ENCODE measurements around the gene IBA57.
"Not testable (repeated sequence)": the region's sequence is repeated elsewhere in the genome, so short reads cannot be mapped to it uniquely, and the experiment has no call there.

IBA57 gene

DNA sequence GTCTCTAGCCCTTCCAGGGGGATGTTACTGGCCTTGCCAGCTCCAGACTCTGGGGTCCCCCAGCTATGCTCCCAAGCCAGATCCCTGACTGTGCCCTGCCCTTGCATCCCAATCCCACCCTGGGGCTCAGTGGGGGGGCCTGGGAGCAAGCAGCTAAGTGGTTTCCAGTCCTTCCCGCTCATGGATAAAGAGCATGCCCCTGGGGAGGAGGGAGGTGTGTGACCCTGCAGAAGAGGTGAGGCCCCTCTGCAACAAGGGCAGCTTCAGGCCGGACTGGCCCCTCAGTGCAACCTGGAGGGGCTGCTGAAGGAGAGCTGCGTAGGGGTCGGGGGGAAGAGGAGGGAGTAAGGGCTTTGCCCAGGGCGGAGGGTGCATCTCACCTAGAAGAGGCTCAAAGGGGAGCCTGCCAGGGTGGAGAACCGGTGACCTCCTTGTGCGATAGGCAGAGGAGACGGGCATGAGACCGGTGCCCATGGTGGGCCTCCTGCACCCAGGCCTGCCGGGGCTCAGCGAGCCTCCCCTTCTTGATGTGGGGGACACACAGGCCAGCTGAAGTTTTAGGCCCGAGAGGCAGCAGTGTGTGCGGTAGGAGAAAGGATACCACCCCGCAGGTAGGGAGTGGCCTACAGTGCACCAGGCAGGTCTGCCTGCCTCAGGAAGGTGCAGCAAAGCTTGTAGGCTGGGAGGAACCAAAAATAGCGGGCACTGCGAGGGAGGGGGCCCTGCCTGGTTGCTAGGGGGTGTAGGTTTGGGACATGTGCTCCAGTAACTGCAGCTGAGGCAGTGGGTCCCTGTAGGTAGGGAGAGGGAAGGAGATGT, 45.3 kb downstream of the IBA57 start:
- DNase-seq (ENCODE audit: low read depth in 1 of 2, low spot score in 1 of 2), result no peak

DNA sequence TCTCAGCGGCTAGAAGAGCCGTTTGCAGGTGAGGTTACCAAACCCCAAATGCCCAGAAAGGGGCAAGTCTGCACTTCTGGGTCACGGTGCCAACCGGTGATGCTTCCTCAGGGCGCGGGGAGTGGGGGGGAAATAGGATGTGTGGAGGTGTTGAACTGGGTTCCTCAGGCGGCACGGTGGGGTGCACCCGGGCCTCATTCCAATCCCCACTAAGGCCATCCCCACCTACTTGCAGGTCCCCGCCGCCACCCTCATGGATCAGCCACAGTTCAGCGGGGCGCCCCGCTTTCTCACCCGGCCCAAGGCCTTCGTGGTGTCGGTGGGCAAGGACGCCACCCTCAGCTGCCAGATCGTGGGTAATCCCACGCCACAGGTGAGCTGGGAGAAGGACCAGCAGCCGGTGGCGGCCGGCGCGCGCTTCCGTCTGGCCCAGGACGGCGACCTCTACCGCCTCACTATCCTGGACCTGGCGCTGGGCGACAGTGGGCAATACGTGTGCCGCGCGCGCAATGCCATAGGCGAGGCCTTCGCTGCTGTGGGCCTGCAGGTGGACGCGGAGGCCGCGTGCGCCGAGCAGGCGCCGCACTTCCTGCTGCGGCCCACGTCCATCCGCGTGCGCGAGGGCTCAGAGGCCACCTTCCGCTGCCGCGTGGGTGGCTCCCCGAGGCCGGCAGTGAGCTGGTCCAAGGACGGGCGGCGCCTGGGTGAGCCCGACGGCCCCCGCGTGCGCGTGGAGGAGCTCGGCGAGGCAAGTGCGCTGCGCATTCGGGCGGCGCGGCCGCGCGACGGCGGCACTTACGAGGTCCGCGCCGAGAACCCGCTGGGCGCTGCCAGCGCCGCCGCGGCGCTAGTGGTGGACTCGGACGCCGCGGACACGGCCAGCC, 46.2 kb downstream of the IBA57 start:
- DNase-seq (ENCODE audit: low read depth in 1 of 2, low spot score in 1 of 2), result no peak

DNA sequence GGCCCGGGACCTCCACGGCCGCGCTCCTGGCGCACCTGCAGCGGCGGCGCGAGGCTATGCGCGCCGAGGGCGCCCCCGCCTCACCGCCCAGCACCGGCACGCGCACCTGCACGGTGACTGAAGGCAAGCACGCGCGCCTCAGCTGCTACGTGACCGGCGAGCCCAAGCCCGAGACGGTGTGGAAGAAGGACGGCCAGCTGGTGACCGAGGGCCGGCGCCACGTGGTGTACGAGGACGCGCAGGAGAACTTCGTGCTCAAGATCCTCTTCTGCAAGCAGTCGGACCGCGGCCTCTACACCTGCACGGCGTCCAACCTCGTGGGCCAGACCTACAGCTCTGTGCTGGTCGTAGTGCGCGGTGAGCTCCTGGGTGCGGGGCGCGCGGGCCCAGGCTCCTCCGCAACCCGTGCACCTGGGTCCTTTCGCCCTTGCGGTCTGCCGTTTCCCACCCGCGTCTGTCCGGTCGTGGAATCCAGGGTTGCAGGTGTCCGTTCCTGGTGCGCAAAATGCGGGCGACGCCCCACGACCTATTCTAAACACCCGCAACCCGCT, 46.9 kb downstream of the IBA57 start:
- DNase-seq (ENCODE audit: low read depth in 1 of 2, low spot score in 1 of 2), result no peak

DNA sequence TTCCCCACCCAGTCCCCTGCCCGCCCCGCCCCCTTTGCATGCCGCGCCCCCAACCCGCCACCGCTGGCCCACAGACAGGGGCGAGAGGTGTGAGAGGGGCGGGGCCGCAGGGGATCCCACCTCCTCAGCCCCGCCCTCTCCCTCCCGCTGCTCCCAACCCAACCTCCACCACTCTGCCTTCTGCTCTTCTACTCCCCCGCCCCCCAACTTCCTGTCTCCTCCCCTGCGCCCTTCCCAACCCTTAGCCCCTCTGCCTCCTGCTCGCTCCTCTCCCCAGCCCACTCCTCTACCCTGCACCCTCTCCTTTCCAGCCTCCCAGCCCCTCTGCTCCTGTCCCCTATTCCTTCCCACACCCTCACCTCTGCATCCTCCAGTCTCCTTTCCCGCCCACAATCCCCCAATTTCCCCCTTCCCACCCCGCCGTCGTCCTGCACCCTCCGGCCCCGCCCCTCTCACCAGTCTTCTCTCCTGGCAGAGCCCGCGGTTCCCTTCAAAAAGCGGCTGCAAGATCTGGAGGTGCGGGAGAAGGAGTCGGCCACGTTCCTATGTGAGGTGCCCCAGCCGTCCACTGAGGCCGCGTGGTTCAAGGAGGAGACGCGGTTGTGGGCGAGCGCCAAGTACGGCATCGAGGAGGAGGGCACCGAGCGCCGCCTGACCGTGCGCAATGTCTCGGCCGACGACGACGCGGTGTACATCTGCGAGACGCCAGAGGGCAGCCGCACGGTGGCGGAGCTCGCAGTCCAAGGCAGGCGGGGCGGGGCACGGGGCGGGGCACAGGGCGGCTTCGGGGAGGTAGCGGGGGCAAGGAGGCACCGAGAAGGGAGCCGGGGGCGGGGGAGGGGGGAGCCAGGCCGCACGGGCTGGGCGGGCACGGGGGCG, 47.6 kb downstream of the IBA57 start:
- DNase-seq (ENCODE audit: low read depth in 1 of 2, low spot score in 1 of 2), result peak; percentile 80 to 87

DNA sequence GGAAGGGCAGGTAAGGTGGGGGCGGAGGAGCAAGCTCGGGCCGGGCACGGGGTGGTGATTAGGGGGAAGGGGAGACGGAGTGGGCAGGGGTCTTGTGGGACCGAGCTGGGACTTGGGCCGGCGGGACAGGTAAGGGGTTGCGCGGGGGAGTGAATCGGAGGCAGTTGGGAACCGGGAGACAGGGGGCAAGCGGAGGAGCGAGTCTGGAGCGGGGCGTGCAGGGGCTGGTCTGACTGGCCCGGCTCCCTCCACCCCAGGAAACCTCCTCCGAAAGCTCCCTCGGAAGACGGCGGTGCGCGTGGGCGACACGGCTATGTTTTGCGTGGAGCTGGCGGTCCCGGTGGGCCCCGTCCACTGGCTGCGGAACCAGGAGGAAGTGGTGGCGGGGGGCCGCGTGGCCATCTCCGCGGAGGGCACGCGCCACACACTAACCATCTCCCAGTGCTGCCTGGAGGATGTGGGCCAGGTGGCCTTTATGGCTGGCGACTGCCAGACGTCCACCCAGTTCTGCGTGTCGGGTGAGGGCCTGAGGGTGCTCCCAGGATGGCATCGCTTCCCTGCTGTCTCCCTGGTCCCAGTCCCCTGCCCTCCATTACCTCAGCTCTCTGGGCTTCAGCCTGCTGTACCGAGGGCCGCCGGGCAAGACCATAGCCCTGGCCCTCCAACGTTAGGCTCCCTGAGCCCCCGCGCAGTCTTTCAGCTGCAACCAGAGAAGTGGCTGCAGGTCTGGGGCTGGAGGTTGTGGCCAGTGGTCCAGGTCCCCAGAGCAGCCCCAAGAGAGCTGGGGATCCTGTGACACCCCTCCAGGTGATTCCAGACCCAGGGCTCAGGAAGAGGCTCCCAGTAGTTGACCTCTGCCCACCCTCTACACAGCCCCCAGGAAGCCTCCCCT, 48.6 kb downstream of the IBA57 start:
- DNase-seq (ENCODE audit: low read depth in 1 of 2, low spot score in 1 of 2), result no peak

DNA sequence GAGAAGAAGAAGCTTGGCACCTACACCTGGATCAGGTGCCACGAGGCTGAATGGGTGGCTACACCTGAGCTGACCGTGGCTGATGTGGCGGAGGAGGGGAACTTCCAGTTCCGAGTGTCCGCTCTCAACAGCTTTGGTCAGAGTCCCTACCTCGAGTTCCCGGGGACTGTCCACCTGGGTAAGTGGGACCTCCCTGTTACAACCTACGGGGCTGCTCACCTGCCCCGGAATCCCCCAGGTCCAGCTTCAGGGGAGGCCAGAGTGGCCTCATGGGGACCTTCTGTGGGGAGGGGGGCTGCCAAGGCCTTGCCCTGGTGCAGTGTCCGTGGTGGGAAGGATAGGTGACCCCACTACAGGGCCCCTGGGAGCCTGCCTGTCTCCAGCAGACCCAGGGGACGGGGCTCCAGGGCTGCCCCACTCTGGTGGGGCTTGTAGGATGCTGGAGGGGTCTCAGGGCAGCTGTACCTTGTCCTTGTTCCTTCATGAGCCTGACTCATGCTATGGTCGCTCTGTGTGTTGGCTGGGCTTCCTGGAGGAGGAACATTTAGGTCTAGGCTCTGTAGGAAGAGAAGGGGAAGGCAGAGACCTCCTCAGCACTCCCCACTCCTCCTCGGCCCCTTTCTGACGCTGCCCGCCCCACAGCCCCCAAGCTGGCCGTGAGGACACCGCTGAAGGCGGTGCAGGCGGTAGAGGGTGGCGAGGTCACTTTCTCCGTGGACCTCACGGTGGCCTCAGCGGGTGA, 49.5 kb downstream of the IBA57 start:
- no peak for DNase-seq (ENCODE audit: low read depth in 1 of 2, low spot score in 1 of 2)

DNA sequence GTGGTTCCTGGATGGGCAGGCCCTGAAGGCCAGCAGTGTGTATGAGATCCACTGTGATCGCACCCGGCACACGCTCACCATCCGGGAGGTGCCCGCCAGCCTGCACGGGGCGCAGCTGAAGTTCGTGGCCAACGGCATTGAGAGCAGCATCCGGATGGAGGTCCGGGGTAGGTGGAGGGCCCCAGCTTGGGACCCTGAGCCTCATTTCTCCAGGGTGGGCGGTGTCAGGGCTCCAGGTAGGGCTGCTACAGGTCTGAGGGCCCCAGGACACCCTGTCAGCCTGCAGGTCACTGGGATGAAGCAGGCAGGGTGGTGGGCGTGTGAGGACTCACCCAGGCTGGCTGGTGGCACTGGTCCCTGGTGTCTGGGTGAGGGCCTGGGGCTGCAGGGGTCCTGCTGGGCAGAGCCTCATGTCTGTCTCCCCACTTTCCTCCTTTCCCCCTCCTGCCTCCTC, 50.1 kb downstream of the IBA57 start:
- no peak for DNase-seq (ENCODE audit: low read depth in 1 of 2, low spot score in 1 of 2)

DNA sequence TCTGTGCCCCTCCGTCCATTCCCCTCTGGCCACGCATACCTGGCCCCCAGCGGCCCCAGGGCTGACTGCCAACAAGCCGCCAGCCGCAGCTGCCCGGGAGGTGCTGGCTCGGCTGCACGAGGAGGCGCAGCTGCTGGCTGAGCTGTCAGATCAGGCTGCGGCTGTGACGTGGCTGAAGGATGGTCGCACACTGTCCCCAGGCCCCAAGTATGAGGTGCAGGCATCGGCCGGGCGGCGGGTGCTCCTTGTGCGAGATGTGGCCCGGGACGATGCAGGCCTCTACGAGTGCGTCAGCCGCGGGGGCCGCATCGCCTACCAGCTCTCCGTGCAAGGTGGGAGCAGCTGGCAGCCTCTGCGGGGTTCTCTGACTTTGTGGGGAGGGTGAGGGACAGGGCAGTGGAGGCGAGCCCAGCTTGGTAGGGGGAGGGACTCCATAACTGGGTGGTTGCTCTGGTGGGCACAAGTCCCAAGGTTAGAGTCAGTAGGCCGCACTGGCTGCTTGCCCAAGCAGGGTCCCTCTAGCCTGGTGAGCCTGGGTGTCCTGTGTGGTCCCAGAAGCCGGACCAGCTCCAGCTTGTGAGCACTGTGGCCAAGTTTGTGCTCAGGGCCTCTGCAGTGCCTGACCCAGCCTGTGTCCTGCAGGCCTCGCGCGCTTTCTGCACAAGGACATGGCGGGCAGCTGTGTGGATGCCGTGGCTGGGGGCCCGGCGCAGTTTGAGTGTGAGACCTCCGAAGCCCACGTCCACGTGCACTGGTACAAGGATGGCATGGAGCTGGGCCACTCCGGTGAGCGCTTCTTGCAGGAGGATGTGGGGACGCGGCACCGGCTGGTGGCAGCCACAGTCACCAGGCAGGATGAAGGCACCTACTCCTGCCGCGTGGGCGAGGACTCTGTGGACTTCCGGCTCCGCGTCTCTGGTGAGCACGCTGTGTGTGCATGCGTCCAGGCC, 51.0 kb downstream of the IBA57 start:
- no peak for DNase-seq (ENCODE audit: low read depth in 1 of 2, low spot score in 1 of 2)

DNA sequence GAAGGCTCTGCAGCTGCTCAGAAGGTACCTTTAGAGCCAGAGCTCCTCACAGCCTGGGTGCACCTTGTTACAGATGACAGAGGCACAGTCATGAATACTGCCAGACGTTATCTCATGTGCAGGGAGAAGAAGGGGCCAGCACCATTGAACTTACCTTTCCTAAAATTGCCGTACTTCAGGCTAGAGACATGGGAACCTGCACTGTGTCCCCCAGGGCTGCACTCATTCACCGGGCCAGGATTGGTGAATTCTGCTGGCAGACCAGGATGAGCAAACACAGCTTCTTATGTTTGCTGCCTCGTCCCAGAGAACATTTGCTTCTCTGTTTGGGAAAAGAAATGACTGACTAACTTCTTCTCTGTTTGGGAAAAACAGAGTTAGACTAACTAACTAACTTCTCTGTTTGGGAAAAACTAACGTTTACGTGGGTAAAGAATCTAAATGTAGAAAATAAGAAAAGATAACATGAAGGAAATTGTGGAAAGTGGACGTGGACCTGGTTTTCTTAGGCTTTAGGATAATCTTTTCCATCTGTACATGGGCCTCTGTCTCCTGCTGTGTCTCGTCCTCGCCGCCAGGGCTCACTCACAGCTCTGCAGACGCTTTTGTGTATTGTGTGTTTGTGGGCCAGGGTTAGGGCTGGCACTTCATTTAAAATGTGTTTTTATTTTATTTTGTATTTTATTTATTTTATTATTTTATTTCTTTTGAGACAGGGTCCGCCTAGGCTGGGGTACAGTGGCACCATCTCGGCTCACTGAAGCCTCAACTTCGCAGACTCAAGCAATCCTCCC, 52.1 kb downstream of the IBA57 start:
- DNase-seq (ENCODE audit: low read depth in 1 of 2, low spot score in 1 of 2), result no peak

DNA sequence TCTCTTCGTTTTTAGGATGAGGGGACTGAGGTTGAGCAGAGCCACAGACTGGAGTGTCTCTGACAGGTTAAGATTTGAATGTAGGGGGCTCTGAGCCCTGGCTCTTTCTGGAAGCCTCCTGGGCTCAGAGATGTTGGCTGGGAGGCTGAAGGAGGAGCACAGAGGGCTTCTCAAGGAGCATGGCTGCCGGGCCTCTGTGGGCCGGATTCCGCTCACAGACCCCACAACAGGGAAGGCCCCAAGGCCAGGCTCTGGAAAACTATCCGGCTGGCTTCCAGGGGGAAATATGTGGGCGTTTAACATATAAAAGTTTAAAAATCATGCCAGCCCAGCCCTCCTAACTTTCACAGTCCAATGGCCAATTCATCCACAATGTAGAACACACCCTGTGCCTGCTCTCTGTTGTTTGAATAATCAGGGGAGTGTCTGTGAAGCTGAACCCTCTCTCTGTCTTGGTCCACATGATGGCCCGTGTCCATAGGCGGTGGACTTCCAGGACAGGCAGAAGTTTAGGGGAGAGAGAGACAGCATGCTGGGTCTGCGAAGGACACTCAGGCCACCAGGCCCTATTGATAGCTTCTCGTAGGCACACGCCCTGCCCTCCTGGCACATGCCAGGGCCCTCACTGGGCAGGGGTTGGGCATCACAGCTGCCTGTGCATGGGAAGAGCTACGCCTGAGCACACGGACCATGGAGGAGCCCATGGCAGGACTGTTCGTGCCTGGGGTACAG, 53.1 kb downstream of the IBA57 start:
- DNase-seq (ENCODE audit: low read depth in 1 of 2, low spot score in 1 of 2), result no peak

DNA sequence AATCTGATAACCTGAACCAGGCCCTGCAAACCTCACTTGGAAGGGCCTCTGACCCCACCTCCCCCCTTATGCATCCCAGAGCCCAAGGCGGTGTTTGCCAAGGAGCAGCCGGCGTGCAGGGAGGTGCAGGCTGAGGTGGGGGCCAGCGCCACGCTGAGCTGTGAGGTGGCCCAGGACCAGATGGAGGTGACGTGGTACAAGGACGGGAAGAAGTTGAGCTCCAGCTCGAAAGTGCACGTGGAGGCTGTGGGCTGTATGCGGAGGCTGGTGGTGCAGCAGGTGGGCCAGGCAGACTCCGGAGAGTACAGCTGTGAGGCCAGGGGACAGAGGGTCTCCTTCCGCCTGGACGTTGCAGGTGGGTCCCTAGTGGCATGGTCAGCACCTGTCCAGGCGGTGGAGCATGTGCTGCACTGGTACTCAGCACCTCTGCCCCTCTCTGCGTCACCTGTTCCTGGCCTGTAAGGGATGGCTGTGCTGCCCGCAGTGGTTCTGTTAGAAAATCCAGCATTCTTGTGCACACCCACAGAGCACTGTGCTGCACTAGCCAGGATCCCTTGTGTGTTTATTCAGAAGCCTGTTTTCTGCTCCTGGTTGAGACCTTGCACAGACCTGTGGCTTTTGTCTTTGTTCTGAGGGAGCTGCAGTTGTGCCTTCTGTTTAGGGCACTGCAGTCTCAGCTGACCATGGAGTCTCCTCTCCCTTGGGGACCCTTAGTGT, 53.8 kb downstream of the IBA57 start:
- no peak for DNase-seq (ENCODE audit: low read depth in 1 of 2, low spot score in 1 of 2)

DNA sequence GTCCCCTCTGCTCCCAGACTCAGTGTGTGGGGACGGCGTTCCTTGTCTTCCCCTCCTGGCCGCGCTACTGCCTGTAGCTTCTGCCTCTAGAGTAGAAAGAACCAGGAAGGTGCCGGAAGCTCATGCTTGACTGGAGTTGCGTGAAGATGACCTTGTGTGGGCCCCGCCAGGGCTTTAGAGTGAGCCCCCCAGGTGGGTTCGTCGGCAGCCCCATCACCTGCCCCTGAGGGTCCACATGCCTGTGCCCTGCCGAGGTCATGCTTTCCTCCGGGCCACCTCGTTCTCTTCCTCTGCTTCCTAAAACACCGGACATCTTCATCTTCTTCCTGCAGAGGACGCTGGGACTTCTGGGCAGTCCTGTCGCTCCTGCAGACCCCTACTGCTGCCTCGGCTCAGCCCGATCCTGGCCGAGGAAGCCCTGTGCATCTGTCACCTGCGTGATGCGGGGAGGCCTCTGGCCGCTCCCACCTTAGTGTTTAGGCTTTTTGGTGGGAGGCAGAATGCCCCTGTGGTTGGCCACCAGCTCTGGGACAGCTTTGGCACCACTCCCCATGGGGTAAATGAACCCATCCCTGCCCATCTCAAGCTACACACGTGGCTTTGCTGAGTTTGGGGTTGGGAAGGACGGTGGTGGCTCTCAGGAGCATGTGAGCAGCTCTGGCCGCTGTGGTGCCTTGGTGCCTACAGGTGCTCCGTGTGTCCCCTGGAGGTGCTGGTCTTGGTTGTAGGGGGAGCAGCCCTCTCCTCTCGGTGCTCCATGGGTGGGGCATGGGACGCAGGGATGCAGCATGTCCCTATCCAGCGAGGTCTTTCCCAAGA, 54.6 kb downstream of the IBA57 start:
- no peak for DNase-seq (ENCODE audit: low read depth in 1 of 2, low spot score in 1 of 2)

DNA sequence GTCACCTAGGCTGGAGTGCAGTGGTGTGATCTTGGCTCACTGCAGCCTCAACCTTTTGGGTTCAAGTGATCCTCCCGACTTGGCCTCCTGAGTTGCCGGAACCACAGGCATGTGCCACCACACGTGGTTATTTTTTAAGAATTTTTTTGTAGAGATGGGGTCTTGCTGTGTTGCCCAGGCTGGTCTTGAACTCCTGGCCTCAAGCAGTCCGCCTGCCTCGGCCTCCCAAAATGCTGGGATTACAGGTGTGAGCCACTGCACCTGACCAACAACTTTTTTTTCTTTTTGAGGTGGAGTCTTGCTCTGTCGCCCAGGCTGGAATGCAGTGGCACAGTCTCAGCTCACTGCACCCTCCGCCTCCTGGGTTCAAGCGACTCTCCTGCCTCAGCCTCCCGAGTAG, 55.5 kb downstream of the IBA57 start:
- not testable (repeated sequence) for DNase-seq (ENCODE audit: low read depth in 1 of 2, low spot score in 1 of 2)

DNA sequence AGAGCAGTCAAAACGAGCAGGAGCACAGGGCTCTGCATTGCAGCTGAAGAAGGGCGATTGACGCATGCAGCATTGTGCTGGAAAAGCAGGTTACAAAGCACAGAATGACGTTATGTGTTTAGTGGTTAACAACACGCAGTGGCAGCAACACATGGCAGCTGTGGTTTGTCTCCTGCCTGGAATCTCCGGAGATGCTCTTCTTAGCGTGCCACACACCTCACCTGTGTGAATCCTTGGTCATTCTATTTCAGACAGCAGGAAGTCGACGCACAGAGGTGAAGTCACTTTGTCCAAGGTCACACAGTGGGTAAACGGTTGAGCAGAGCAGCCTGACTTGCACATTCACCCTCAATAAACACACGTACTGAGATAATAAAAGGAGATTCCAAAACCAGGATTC, 56.9 kb downstream of the IBA57 start:
- no peak for DNase-seq (ENCODE audit: low read depth in 1 of 2, low spot score in 1 of 2)
